Right lobe of liver (tissue), 6 donors: ENCODE results near the gene AMN1. TPM values are rescaled to one million over a fixed set of nuclear protein-coding genes. Genes with fewer than 3 reads are reported as not detected.

Source experiments
- ATAC-seq, 4 donors: fragments of 200-7000 bp; cut with Tn5 transposase; one replicate each; pipeline ENCODE4 v1.9.1; 2020; ENCODE audit warnings: mild to moderate bottlenecking in 4 of 4, moderate library complexity in 4 of 4
- DNase-seq, 3 donors: peaks; one replicate each; pipeline ENCODE4 v3.0.0-alpha.2; 2020
- H3K27ac ChIP-seq, 3 donors: fragments of 200-600 bp; one replicate each; pipeline ENCODE4 v1.8.0; 2022
- H3K27me3 ChIP-seq, 2 donors: fragments of 200-600 bp; one replicate each; pipeline ENCODE4 v1.8.0; 2022
- H3K36me3 ChIP-seq, 4 donors: fragments of 200-600 bp; sonication (generic) in 1 of 4; one replicate each; pipeline versions ENCODE4 v1.5.1 to v1.8.0; 2017 to 2022; ENCODE audit warnings: control low read depth in 1 of 4
- H3K4me1 ChIP-seq, 4 donors: fragments of 200-600 bp; sonication (generic) in 1 of 4; one replicate each; pipeline versions ENCODE4 v1.5.1 to v1.8.0; 2017 to 2022; ENCODE audit warnings: control low read depth in 1 of 4
- H3K4me3 ChIP-seq, 3 donors: fragments of 200-600 bp; one replicate each; pipeline ENCODE4 v1.8.0; 2022
- H3K9me3 ChIP-seq, 4 donors: fragments of 200-600 bp; sonication (generic) in 1 of 4; one replicate each; pipeline versions ENCODE4 v1.5.1 to v1.8.0; 2017 to 2022; ENCODE audit warnings: control low read depth in 1 of 4
- CTCF ChIP-seq, 4 donors: fragments of 200-600 bp in 3 of 4; fragments of 450-650 bp in 1 of 4; IDR thresholded peaks; one replicate each; pipeline versions ENCODE4 v1.5.1 to v1.8.0; 2016 to 2022; ENCODE audit warnings: antibody characterized with exemption in 4 of 4, mild to moderate bottlenecking in 2 of 4
- POLR2A ChIP-seq: fragments of 450-650 bp; IDR thresholded peaks from one replicate; pipeline ENCODE4 v1.6.1; 2017; ENCODE audit warnings: antibody characterized with exemption, mild to moderate bottlenecking
- WGBS: methylation state at CpG from one replicate; pipeline ENCODE4 v1.1.6; 2018; ENCODE audit warnings: low coverage, low lambda C conversion rate; ENCODE audit not compliant: insufficient coverage; ENCODE audit errors: missing lambda C conversion rate; 5-methylcytosine and 5-hydroxymethylcytosine counted together
- intact Hi-C, 2 donors: fragments of 100-400 bp; cut with DNase I; formaldehyde crosslinking; loops; one replicate each; pipeline versions ENCODE4 v1.11.2 to v1.14.1; 2022
- total RNA-seq, 6 experiments: library from RNA; depleted of rRNA in 2 of 6; stranded (reverse); fragments of >200 nt in 2 of 6; fragmentation: NEBNext Ultra II Directional in 3 of 6; extraction: Animal tissue kit (Norgen Biotek cat#: 25700) in 3 of 6; gene quantifications; one replicate each; pipeline versions ENCODE4 v1.1.0 to v1.2.4, GENCODE V29; 2016 to 2023
- donor health status: DM: no; HTN: yes; CAD: no.
- donor health status: DM: no; HTN: no; CAD: no.
- donor health status: DM: no; HTN: no; CAD: no.
- donor health status: DM: no; HTN: yes; CAD: no.
- donor health status: DM: no; HTN: yes; CAD: no.

Gene AMN1
- total RNA-seq, 6 experiments from 2014 or later, result 1.2 to 7.3 (median 2.8) TPM

DNA sequence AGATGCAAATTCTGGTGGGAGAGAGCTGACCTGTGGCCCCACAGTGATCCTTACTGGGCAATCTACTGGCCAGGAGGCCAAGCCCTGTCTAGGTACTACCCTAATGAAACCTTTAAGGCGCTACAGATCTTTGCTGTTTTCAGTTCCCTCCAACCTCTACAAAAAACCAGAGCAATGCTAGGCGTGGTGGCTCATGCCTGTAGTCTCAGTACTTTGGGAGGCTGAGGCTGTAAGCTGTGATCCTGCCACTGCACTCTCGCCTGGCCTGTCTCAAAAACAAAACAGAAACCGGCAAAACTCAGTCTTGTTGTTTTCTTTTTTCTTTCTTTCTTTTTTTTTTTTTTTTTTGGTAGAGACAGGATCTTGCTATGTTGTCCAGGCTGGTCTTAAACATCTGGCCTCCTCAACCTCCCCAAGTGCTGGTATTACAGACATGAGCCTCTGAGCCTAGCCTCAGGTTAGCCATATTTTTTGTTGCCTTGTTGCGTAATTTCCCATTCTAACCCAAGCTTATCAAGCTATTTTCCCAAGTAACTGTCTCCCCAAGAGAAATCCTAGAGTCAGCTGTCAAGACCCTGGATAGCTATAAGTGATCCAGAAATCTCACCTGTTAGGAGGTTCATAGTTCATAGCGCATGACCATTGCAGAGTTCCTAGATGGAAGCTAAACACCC is 66.5 kb downstream of the AMN1 start:
- intact Hi-C loops, result no loop called here
- TF ChIP-seq CTCF (IDR thresholded peaks at IDR 0.05), result no peak
- TF ChIP-seq POLR2A, result no peak

DNA sequence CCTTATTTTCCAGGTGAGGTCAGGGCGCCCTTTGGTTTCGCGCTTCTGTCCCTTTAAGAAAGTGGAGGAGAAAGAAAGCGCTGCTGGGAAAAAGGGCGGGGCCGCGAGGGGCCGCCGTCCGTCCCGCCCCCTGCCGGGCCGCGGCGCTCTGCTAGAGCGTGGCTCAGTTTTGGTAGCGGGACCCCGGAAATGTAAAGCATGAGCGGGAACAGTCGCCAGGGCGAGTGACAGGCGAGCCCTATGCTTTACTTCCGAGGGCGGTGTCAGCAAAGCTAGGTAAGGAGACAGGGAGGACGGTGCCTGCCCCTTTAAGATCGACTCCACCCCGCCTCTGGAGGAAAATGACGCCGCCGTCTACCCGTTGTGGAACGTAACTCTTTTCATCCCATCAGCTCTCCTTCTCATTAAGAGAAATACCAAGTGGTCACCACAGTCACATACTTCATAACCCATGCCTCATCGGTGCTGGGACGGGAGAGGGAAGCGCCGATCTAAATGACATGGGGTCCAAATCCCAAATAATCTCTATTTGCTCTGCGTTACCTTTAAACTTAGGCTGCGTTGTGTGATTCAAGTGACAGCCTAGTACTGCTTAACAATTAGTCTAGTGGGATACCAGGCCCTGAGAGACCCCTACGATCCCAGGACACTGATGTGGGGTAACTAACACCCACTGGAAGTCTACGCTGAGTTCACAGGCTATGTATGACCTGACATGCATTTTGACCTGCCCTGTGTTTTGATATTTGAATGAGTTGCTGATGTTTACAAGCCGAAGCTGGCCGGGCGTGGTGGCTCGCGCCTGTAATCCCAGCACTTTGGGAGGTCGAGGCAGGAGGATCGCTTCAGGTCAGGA is 69.5 kb downstream of the AMN1 start, which contains the start of gene ETFBKMT:
ETFBKMT (plus strand) TSS at position 602 of the 856 bp plus-strand sequence. CDS start 2,266 bp downstream, outside the sequence.
- peak; percentile 89 to 94 (median 92) for DNase-seq
- WGBS, result 0% methylated on average over 37 of the region's 47 CpGs
- ATAC-seq, result peak; percentile 88 to 96 (median 92)
- Histone ChIP-seq H3K27me3 (no peaks in the 10 kb centered on the region), H3K4me3 (peak within 1 kb of the TSS; percentile 70 to 80 (median 73)), H3K9me3 (no peaks in the 10 kb centered on the region), H3K36me3 (no peaks in the 10 kb centered on the region), H3K4me1 (peaks cover 0 to 13% (median 4%) of the 10 kb centered on the region in 4 donors), H3K27ac (peak within 1 kb of the TSS; percentile 94 to 97 (median 94))
- intact Hi-C loops, result no loop called here
- TF ChIP-seq CTCF (IDR thresholded peaks at IDR 0.05) (peak; percentile 41 to 53 (median 50)), POLR2A (peak; percentile 79)

More for the DNA sequence above, 66.5 kb downstream of the AMN1 start:
- ATAC-seq (no peak), DNase-seq (no peak)
- H3K4me1 ChIP-seq, result peaks cover 0 to 19% (median 4%) of the 10 kb centered on the region in 4 donors
- H3K27ac ChIP-seq, result peak overlapping the region in 1 of 3 donors; percentile 5
- H3K27me3 ChIP-seq, result no peaks in the 10 kb centered on the region
- no peaks in the 10 kb centered on the region for H3K36me3 ChIP-seq
- no peaks in the 10 kb centered on the region for H3K9me3 ChIP-seq
- H3K4me3 ChIP-seq, result no peak overlapping the region
- WGBS, result 83% methylated on average over 5 of the region's 6 CpGs

DNA sequence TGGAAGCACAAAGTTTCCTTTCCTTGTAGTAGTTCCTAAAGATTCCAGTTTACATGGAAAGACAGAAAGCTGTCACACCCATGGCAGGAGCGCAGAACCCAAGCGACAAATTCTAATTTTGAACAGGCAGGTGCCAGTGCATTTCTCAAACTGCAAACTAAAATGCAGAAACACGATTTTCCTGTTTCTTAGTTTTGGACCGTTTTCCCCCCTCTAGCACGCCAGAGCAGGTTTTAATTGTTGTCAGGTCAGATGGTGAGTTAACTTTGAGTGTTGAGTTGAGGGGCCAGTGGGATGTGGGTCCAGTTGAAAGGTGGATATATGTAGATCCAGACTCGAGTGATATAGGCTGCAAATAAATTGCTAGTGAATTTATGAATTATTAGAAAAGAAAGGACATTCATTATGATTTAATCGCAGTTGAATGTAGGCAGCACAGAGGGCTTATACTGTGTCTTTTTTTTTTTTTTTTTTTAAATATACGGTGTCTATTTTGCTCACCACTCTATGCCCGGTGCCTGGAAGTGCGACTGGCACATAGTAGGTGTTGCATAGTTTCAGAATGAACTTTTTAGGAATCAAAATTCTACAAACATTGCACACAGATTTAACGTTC is 70.2 kb downstream of the AMN1 start:
- WGBS, result 4% methylated on average over 9 of the region's 11 CpGs
- no peak for TF ChIP-seq CTCF (IDR thresholded peaks at IDR 0.05)
- TF ChIP-seq POLR2A, result no peak

GRCh38 chr12:31655792-31656191 is 73.0 kb downstream of the AMN1 start:
- DNase-seq (no peak), ATAC-seq (no peak)
- 93% methylated on average over 1 of the region's 1 CpG for WGBS
- Histone ChIP-seq H3K9me3 (no peaks in the 10 kb centered on the region), H3K36me3 (no peaks in the 10 kb centered on the region), H3K27ac (no peak overlapping the region), H3K4me3 (no peak overlapping the region), H3K27me3 (no peaks in the 10 kb centered on the region), H3K4me1 (no peaks in the 10 kb centered on the region)
- TF ChIP-seq POLR2A, result no peak
- no peak for TF ChIP-seq CTCF (IDR thresholded peaks at IDR 0.05)
- intact Hi-C loops, result no loop called here

More for the DNA sequence above, 70.2 kb downstream of the AMN1 start:
- H3K4me1 ChIP-seq, result peaks cover 0 to 8% (median 2%) of the 10 kb centered on the region in 4 donors
- no peaks in the 10 kb centered on the region for H3K9me3 ChIP-seq
- DNase-seq (no peak), ATAC-seq (no peak)
- peak overlapping the region; percentile 70 to 80 (median 73) for H3K4me3 ChIP-seq
- peak overlapping the region; percentile 94 to 97 (median 94) for H3K27ac ChIP-seq
- no peaks in the 10 kb centered on the region for H3K27me3 ChIP-seq
- H3K36me3 ChIP-seq, result no peaks in the 10 kb centered on the region
- intact Hi-C loops, result no loop called here
